Endothelial cell (in vitro differentiated cells): ENCODE data around the gene ATP5PD. TPM values are rescaled to one million over a fixed set of nuclear protein-coding genes. Genes with fewer than 3 reads are reported as not detected.
"Not testable (repeated sequence)": the region's sequence is repeated elsewhere in the genome, so short reads cannot be mapped to it uniquely, and the experiment has no call there.

ENCODE experiments used
- DNase-seq: peaks from one replicate; pipeline ENCODE4 v3.0.0; 2021; ENCODE audit warnings: low spot score
- H3K27ac Mint-ChIP-seq: one replicate; pipeline ENCODE4 v1.8.0; 2021; ENCODE audit warnings: mixed read lengths, inconsistent platforms; ENCODE audit not compliant: unreplicated experiment
- H3K27me3 Mint-ChIP-seq: one replicate; pipeline ENCODE4 v1.8.0; 2021; ENCODE audit warnings: mild to moderate bottlenecking, moderate library complexity, mixed read lengths, inconsistent platforms; ENCODE audit not compliant: unreplicated experiment
- H3K36me3 Mint-ChIP-seq: one replicate; pipeline ENCODE4 v1.8.0; 2021; ENCODE audit warnings: mild to moderate bottlenecking, low read depth, mixed read lengths, inconsistent platforms; ENCODE audit not compliant: unreplicated experiment
- H3K4me1 Mint-ChIP-seq: one replicate; pipeline ENCODE4 v1.8.0; 2021; ENCODE audit warnings: mild to moderate bottlenecking, mixed read lengths, inconsistent platforms; ENCODE audit not compliant: unreplicated experiment
- H3K4me3 Mint-ChIP-seq: one replicate; pipeline ENCODE4 v1.8.0; 2021; ENCODE audit warnings: mild to moderate bottlenecking, mixed read lengths, inconsistent platforms; ENCODE audit not compliant: unreplicated experiment
- H3K9me3 Mint-ChIP-seq: one replicate; pipeline ENCODE4 v1.8.0; 2021; ENCODE audit warnings: mixed read lengths, inconsistent platforms; ENCODE audit not compliant: unreplicated experiment
- CTCF ChIP-seq: fragments of 200-600 bp; sonication (generic); IDR thresholded peaks from one replicate; pipeline ENCODE4 v1.5.0; 2021; ENCODE audit warnings: antibody characterized with exemption; ENCODE audit not compliant: unreplicated experiment
- total RNA-seq: library from RNA; stranded (reverse); fragmentation: NEBNext Ultra II Directional; extraction: Animal tissue kit (Norgen Biotek cat#: 25700); gene quantifications from one replicate; pipeline ENCODE4 v1.2.1, GENCODE V29; 2021; ENCODE audit not compliant: unreplicated experiment

The ATP5PD gene
- total RNA-seq, 1 donor from 2014 or later = 179 TPM

GRCh38 chr17:75030161-75030560 is 16.6 kb downstream of the ATP5PD start:
- Mint-ChIP-seq H3K9me3 (peaks cover 11% of the 10 kb centered on the region), H3K36me3 (peaks cover 26% of the 10 kb centered on the region), H3K27ac (no peak overlapping the region), H3K4me3 (peak overlapping the region; percentile 34), H3K27me3 (peaks cover 25% of the 10 kb centered on the region), H3K4me1 (peaks cover 2% of the 10 kb centered on the region)
- TF ChIP-seq CTCF = no peak
- DNase-seq = no peak

- H3K27me3 Mint-ChIP-seq, H3K27ac Mint-ChIP-seq, H3K4me1 Mint-ChIP-seq, H3K4me3 Mint-ChIP-seq, DNase-seq: not testable (repeated sequence)
- peaks cover 27% of the 10 kb centered on the region for H3K36me3 Mint-ChIP-seq
- peaks cover 11% of the 10 kb centered on the region for H3K9me3 Mint-ChIP-seq
Measured at GRCh38 chr17:75026650-75027049, 20.1 kb downstream of the ATP5PD start.

GRCh38 chr17:75025398-75025734 is 21.4 kb downstream of the ATP5PD start:
- Mint-ChIP-seq H3K36me3 (peaks cover 35% of the 10 kb centered on the region), H3K4me3 (peak overlapping the region; percentile 14)
- not testable (repeated sequence) for H3K27me3 Mint-ChIP-seq, H3K9me3 Mint-ChIP-seq, H3K27ac Mint-ChIP-seq, H3K4me1 Mint-ChIP-seq, DNase-seq

GRCh38 chr17:75024686-75025397 is 21.9 kb downstream of the ATP5PD start:
- Mint-ChIP-seq H3K36me3 (peaks cover 35% of the 10 kb centered on the region), H3K4me1 (no peaks in the 10 kb centered on the region), H3K27me3 (peaks cover 2% of the 10 kb centered on the region)

GRCh38 chr17:75020331-75021110 is 26.2 kb downstream of the ATP5PD start:
- no peak for DNase-seq
- H3K4me1 Mint-ChIP-seq = no peaks in the 10 kb centered on the region
- no peak overlapping the region for H3K27ac Mint-ChIP-seq
- H3K36me3 Mint-ChIP-seq = peaks cover 38% of the 10 kb centered on the region
- peaks cover 1% of the 10 kb centered on the region for H3K27me3 Mint-ChIP-seq
- H3K9me3 Mint-ChIP-seq = no peaks in the 10 kb centered on the region
- no peak for TF ChIP-seq CTCF
- H3K4me3 Mint-ChIP-seq = no peak overlapping the region

More at GRCh38 chr17:75024686-75025397, 21.9 kb downstream of the ATP5PD start:
- no peak overlapping the region for H3K27ac Mint-ChIP-seq
- H3K4me3 Mint-ChIP-seq = no peak overlapping the region
- DNase-seq = no peak
- peaks cover 6% of the 10 kb centered on the region for H3K9me3 Mint-ChIP-seq
- no peak for TF ChIP-seq CTCF

GRCh38 chr17:75019710-75020109 is 27.1 kb downstream of the ATP5PD start:
- Mint-ChIP-seq H3K4me3 (no peak overlapping the region), H3K27me3 (peaks cover 1% of the 10 kb centered on the region), H3K27ac (no peak overlapping the region), H3K36me3 (peaks cover 35% of the 10 kb centered on the region), H3K4me1 (no peaks in the 10 kb centered on the region), H3K9me3 (no peaks in the 10 kb centered on the region)
- no peak for DNase-seq
- no peak for TF ChIP-seq CTCF
